Endodermal cell (in vitro differentiated cells): ENCODE measurements around the gene PNMA6E. TPM values are rescaled to one million over a fixed set of nuclear protein-coding genes. Genes with fewer than 3 reads are reported as not detected.

ENCODE experiments used
- DNase-seq: peaks from one replicate; pipeline ENCODE4 v3.0.0-alpha.2; 2017
- H3K27ac ChIP-seq: 2 replicates; pipeline ENCODE4 v1.5.1; 2013; ENCODE audit warnings: mild to moderate bottlenecking, low read depth, low read length, moderate library complexity
- H3K27me3 ChIP-seq: 2 replicates; pipeline ENCODE4 v1.6.1; 2013; ENCODE audit warnings: mild to moderate bottlenecking, low read length, moderate library complexity; ENCODE audit not compliant: insufficient read depth, control insufficient read depth, poor library complexity, severe bottlenecking
- H3K36me3 ChIP-seq: 2 replicates; pipeline ENCODE4 v1.7.0; 2013; ENCODE audit warnings: mild to moderate bottlenecking, low read length, moderate library complexity; ENCODE audit not compliant: control insufficient read depth, insufficient read depth
- H3K4me1 ChIP-seq: one replicate; pipeline ENCODE4 v1.7.0; 2013; ENCODE audit warnings: low read length; ENCODE audit not compliant: control insufficient read depth, insufficient read depth
- H3K4me3 ChIP-seq: 2 replicates; pipeline ENCODE4 v1.5.1; 2013; ENCODE audit warnings: mild to moderate bottlenecking, low read length, moderate library complexity
- H3K9ac ChIP-seq: 2 replicates; pipeline ENCODE4 v1.6.1; 2013; ENCODE audit warnings: mild to moderate bottlenecking, low read length, moderate library complexity; ENCODE audit not compliant: poor library complexity, severe bottlenecking; ENCODE audit errors: extremely low read depth
- H3K9me3 ChIP-seq: 2 replicates; pipeline ENCODE4 v1.6.1; 2013; ENCODE audit warnings: mild to moderate bottlenecking, low read length, moderate library complexity; ENCODE audit not compliant: control insufficient read depth
- H3K27ac Mint-ChIP-seq: 2 replicates; pipeline ENCODE4 v1.8.0; 2020; ENCODE audit warnings: mixed read lengths
- H3K27me3 Mint-ChIP-seq: 2 replicates; pipeline ENCODE4 v1.8.0; 2021; ENCODE audit warnings: mild to moderate bottlenecking, mixed read lengths; ENCODE audit not compliant: insufficient read depth
- H3K36me3 Mint-ChIP-seq: 2 replicates; pipeline ENCODE4 v1.8.0; 2020; ENCODE audit warnings: low read depth, mixed read lengths
- H3K4me1 Mint-ChIP-seq: 2 replicates; pipeline ENCODE4 v1.8.0; 2020; ENCODE audit warnings: mixed read lengths
- H3K4me3 Mint-ChIP-seq: 2 replicates; pipeline ENCODE4 v1.8.0; 2020; ENCODE audit warnings: mild to moderate bottlenecking, moderate library complexity, mixed read lengths
- H3K9me3 Mint-ChIP-seq: 2 replicates; pipeline ENCODE4 v1.8.0; 2020; ENCODE audit warnings: mild to moderate bottlenecking, mixed read lengths
- CTCF ChIP-seq: fragments of 200-600 bp; sonication (generic); conservative IDR thresholded peaks from 2 replicates; pipeline ENCODE4 v1.5.0; 2021; ENCODE audit warnings: antibody characterized with exemption, mild to moderate bottlenecking
- WGBS, 2 experiments: methylation state at CpG; one replicate each; pipeline versions ENCODE4 v1.1.5 to v1.1.7; 2013; ENCODE audit warnings: missing lambda C conversion rate in 2 of 2, mixed read lengths in 1 of 2; ENCODE audit not compliant: insufficient coverage in 1 of 2, insufficient read length in 1 of 2; 5-methylcytosine and 5-hydroxymethylcytosine counted together
- total RNA-seq, 2 donors: library from RNA; stranded (reverse); fragmentation: NEBNext Ultra II Directional in 1 of 2; extraction: Animal tissue kit (Norgen Biotek cat#: 25700) in 1 of 2; gene quantifications; 2 replicates in 1 of 2; 3 replicates in 1 of 2; pipeline ENCODE4 v1.2.1, GENCODE V29; 2021

Gene PNMA6E
- total RNA-seq, 2 donors from 2014 or later: not detected

DNA sequence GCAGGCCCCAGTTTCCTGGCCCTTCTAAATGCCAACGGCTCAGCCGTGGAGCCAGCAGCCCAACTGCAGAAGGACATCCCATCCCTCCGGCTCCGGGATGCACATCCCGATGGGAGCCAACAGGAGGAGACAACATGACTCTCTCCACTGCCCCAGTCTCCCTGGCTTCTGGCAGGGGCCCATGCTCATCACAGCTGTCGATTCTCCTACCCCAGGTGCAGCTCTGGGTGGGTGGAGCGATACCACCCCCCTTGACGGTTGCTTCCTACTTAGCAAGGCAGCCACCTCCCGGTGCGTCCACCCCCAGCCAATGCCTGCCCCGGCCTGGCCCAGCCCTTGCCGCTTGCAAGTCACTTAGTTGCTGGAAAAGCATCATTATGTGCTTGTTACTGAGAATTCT lies 47.7 kb downstream of the PNMA6E start:
- Mint-ChIP-seq H3K27ac (no peak overlapping the region), H3K36me3 (peaks cover 13% of the 10 kb centered on the region), H3K27me3 (no peaks in the 10 kb centered on the region), H3K4me3 (no peak overlapping the region), H3K4me1 (peaks cover 6% of the 10 kb centered on the region), H3K9me3 (peaks cover 84% of the 10 kb centered on the region)
- Histone ChIP-seq H3K4me1 (no peaks in the 10 kb centered on the region), H3K27me3 (no peaks in the 10 kb centered on the region), H3K27ac (no peak overlapping the region), H3K9ac (no peak overlapping the region), H3K4me3 (no peak overlapping the region), H3K9me3 (no peaks in the 10 kb centered on the region), H3K36me3 (peaks cover 9% of the 10 kb centered on the region)
- 80 to 89% methylated on average over 1 to 12 of the region's 12 CpGs for WGBS, 2 experiments
- peak; percentile 54 for DNase-seq
- TF ChIP-seq CTCF: peak; percentile 43

DNA sequence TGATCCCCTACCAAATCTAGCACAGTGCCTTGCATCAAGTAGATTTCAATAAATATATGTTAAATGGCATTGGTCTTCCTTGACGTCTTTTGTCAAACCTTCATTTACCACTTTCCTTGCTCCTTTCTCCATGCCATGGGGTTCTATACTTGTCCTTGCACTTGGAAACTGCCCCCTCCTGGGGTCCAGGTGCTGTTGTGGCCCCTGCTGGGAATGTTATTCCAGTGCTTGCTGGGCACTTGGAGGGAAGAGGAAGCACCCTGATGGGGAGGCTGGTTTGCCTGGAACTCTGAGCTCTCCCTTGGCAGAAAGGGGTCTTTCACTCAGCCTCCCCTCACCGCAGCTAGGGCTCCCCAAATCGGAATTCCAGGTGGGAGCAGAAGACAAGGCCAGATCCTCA lies 48.3 kb downstream of the PNMA6E start:
- H3K27me3 ChIP-seq: no peaks in the 10 kb centered on the region
- H3K9me3 ChIP-seq: no peaks in the 10 kb centered on the region
- H3K4me3 ChIP-seq: no peak overlapping the region
- TF ChIP-seq CTCF: no peak
- H3K4me1 Mint-ChIP-seq: peaks cover 6% of the 10 kb centered on the region
- H3K9ac ChIP-seq: no peak overlapping the region
- no peaks in the 10 kb centered on the region for H3K4me1 ChIP-seq
- peaks cover 17% of the 10 kb centered on the region for H3K36me3 Mint-ChIP-seq
- no peak for DNase-seq
- H3K27ac ChIP-seq: no peak overlapping the region
- no peak overlapping the region for H3K27ac Mint-ChIP-seq
- 83% methylated on average over 3 of the region's 3 CpGs; no CpG with 5 or more reads in 1 of the 2 experiments for WGBS, 2 experiments
- no peaks in the 10 kb centered on the region for H3K27me3 Mint-ChIP-seq
- H3K9me3 Mint-ChIP-seq: peaks cover 83% of the 10 kb centered on the region
- no peak overlapping the region for H3K4me3 Mint-ChIP-seq
- H3K36me3 ChIP-seq: peaks cover 12% of the 10 kb centered on the region

GRCh38 chrX:153351981-153352380 lies 49.2 kb downstream of the PNMA6E start:
- H3K27ac Mint-ChIP-seq: no peak overlapping the region
- H3K36me3 Mint-ChIP-seq: peaks cover 25% of the 10 kb centered on the region
- peaks cover 82% of the 10 kb centered on the region for H3K9me3 Mint-ChIP-seq
- no peaks in the 10 kb centered on the region for H3K9me3 ChIP-seq
- H3K4me3 Mint-ChIP-seq: no peak overlapping the region
- no peak overlapping the region for H3K27ac ChIP-seq
- peaks cover 14% of the 10 kb centered on the region for H3K36me3 ChIP-seq
- H3K27me3 ChIP-seq: no peaks in the 10 kb centered on the region
- WGBS, 2 experiments: 96 to 100% methylated on average over 5 to 8 of the region's 8 CpGs
- H3K4me3 ChIP-seq: no peak overlapping the region
- H3K9ac ChIP-seq: no peak overlapping the region
- DNase-seq: no peak
- H3K4me1 ChIP-seq: no peaks in the 10 kb centered on the region
- H3K27me3 Mint-ChIP-seq: no peaks in the 10 kb centered on the region
- no peak for TF ChIP-seq CTCF
- H3K4me1 Mint-ChIP-seq: peaks cover 6% of the 10 kb centered on the region
